GM18951 (cell line): ENCODE data around the gene TMEM272.

Experiments
- POLR2A ChIP-seq: IDR thresholded peaks from 4 replicates; pipeline ENCODE4 v1.6.1; 2011; ENCODE audit warnings: mild to moderate bottlenecking; ENCODE audit not compliant: insufficient read length, insufficient read depth; ENCODE audit errors: extremely low read depth
- in situ Hi-C: fragments of 300-500 bp; cut with MboI; formaldehyde crosslinking; loops from one replicate; pipeline ENCODE4 v1.12.0; 2022; ENCODE audit warnings: low sequenced_read_pairs, mixed read lengths, inconsistent platforms; ENCODE audit not compliant: unreplicated experiment

Gene TMEM272

GRCh38 chr13:51867062-51867461, 22.1 kb upstream of the TMEM272 start:
- in situ Hi-C loops = no loop called here
- no peak for TF ChIP-seq POLR2A

GRCh38 chr13:51865838-51866237, 20.9 kb upstream of the TMEM272 start:
- TF ChIP-seq POLR2A = no peak
- in situ Hi-C loops = no loop called here

GRCh38 chr13:51862957-51863356, 18.0 kb upstream of the TMEM272 start:
- in situ Hi-C loops = no loop called here
- no peak for TF ChIP-seq POLR2A

GRCh38 chr13:51861723-51862300, 16.8 kb upstream of the TMEM272 start, which contains the start of gene CCDC70:
CCDC70 (plus strand) TSS chr13:51861969; CDS start chr13:51865412, 3,443 bp downstream.
- no peak for TF ChIP-seq POLR2A
- in situ Hi-C loops = no loop called here

- no peak for TF ChIP-seq POLR2A
- in situ Hi-C loops = no loop called here
Measured at GRCh38 chr13:51858433-51859247, 13.7 kb upstream of the TMEM272 start.

- TF ChIP-seq POLR2A = no peak
Measured at GRCh38 chr13:51856998-51857397, 12.0 kb upstream of the TMEM272 start.

GRCh38 chr13:51856027-51856736, 11.2 kb upstream of the TMEM272 start:
- TF ChIP-seq POLR2A = no peak

More at GRCh38 chr13:51856998-51857397, 12.0 kb upstream of the TMEM272 start:
- in situ Hi-C loops = no loop called here

GRCh38 chr13:51849145-51850101, 4.4 kb upstream of the TMEM272 start:
- no peak for TF ChIP-seq POLR2A

More at GRCh38 chr13:51856027-51856736, 11.2 kb upstream of the TMEM272 start:
- in situ Hi-C loops = no loop called here

GRCh38 chr13:51848674-51849073, 3.7 kb upstream of the TMEM272 start:
- in situ Hi-C loops = no loop called here
- no peak for TF ChIP-seq POLR2A

More at GRCh38 chr13:51849145-51850101, 4.4 kb upstream of the TMEM272 start:
- in situ Hi-C loops = no loop called here

- in situ Hi-C loops = no loop called here
- no peak for TF ChIP-seq POLR2A
Measured at GRCh38 chr13:51846756-51847155, 1.8 kb upstream of the TMEM272 start.

- in situ Hi-C loops = no loop called here
Measured at GRCh38 chr13:51845574-51846318, 769 bp upstream of the TMEM272 start.

GRCh38 chr13:51843529-51843928, 1.4 kb downstream of the TMEM272 start:
- in situ Hi-C loops = no loop called here
- TF ChIP-seq POLR2A = no peak

More at GRCh38 chr13:51845574-51846318, 769 bp upstream of the TMEM272 start:
- no peak for TF ChIP-seq POLR2A
